HG03064 (cell line): ENCODE data around the gene ASMTL.
A peak's percentile ranks its signal among the peaks of the same experiment; 100 is the strongest.
"Not testable (repeated sequence)": the region's sequence is repeated elsewhere in the genome, so short reads cannot be mapped to it uniquely, and the experiment has no call there.

Source experiments
- ATAC-seq: cut with Tn5 transposase; IDR thresholded peaks from one replicate; pipeline ENCODE4 v1.9.1; 2021; ENCODE audit warnings: low read depth; ENCODE audit not compliant: unreplicated experiment

ASMTL gene, protein sequence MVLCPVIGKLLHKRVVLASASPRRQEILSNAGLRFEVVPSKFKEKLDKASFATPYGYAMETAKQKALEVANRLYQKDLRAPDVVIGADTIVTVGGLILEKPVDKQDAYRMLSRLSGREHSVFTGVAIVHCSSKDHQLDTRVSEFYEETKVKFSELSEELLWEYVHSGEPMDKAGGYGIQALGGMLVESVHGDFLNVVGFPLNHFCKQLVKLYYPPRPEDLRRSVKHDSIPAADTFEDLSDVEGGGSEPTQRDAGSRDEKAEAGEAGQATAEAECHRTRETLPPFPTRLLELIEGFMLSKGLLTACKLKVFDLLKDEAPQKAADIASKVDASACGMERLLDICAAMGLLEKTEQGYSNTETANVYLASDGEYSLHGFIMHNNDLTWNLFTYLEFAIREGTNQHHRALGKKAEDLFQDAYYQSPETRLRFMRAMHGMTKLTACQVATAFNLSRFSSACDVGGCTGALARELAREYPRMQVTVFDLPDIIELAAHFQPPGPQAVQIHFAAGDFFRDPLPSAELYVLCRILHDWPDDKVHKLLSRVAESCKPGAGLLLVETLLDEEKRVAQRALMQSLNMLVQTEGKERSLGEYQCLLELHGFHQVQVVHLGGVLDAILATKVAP

DNA sequence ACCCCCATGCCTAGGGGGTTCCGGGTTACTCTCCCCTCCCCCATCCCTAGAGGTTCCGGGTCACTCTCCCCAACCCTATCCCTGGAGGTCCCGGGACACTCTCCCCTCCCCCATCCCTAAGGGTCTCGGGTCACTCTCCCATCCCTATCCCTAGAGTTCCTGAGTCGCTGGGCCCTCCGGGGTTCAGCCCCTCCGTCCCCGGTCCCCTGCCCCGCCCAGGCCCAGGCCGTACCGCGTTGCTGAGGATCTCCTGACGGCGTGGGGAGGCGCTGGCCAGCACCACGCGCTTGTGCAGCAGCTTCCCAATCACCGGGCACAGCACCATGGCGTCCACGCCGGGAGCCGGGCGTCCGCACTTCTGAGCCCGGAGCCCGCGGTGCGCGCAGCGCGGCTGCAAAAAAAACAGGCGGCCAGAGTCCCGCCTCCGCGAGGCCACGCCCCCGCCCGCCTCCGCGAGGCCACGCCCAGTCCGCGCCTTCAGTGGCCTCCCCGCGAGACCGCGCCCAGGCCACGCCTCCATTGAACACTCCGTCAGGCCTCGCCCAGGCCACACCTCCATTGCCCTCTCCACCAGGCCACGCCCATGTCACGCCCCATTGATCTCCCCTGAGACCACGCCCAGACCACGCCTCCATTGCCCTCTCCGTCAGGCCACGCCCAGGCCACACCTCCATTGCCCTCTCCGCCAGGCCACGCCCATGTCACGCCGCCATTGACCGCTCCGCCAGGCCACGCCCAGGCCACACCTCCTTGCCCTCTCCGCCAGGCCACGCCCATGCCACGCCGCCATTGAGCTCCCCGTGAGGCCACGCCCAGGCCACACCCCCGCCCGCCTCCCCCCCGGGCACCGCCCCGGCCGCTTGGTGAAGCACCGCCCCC lies at the start of gene ASMTL:
Gene ASMTL (minus strand): TSS at position 394 of the 879 bp plus-strand sequence. CDS start 69 bp downstream, at position 325.
- ATAC-seq = peak; percentile 50

DNA sequence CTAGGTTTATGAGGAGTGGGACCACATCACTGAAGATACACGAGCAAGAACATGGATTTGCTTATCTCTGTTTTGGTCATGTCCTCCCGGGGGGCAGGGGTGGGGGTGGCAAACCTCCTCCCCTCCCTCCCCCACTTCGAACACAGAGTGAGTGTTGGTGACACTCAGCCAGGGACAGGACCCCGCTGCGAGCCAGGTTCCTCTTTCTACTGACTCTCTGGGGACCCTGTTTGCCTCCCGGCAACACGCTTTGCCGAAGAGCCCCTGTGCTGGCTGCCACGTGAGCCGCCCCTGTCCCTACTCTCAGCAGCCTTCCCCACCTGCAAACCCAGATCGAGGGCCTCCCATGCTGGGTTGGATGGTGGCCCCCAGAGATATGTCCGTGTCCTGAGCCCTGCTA lies 49.5 kb upstream of the ASMTL start:
- ATAC-seq = no peak

DNA sequence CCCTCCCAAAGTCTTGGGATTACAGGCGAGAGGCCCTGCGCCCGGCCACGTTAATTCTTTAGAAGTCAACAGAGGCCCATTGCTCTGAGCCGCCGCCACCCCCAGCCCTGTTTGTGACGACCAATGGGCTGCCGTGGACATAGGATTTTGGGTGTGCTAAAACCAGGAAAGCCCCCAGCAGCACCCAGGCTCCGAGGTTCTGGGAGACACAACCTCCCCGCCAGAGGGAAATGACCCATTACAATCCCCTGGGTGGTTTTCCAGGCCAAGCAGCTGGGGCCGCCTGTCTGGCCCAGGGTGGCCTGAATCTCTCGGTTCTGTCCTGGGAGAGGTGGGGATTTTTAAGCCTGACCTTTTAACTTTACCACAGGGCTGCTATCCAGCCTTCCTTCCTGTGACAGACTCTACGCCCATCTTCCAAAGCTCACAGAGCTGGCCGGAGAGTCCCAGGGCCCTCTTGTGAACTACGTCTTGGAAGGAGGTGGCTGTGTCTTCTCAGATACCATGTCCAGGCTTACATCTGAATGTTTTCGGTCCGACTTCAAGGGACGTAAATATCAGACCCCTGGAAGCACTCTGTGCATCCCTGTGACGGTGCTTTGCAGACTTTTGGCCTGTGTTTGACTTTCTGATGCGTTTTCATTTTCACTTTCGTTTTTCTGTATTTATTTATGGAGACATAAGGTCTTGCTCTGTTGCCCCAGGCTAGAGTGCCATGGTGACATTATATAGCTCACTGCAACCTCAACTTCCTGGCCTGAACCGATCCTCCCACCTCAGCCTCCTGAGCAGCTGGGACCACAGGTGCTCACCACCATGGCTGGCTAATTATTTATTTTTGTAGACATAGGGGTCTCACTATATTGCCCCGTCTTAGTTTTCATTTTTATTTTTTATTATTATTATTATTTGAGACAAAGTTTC lies 48.3 kb upstream of the ASMTL start:
- ATAC-seq = peak; percentile 43

DNA sequence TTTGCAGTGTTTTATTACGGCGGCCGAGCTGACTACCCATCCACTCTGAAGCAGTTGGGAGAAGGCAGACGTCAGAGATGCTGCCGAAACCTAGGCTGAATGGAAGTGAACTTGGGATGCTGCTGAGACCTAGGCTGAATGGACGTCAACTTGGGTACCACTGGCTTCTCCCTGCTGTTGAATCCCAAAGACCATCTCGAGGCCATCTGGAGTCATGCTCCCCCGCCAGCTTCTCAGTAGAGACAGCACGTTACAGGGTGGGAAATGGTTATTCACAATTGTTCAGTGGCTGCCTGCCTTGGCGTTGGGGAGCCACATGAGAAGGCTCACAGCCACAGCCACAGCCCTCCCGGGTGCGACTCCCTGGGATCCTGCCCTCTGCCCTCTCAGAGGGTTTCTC lies 43.4 kb upstream of the ASMTL start:
- no peak for ATAC-seq

DNA sequence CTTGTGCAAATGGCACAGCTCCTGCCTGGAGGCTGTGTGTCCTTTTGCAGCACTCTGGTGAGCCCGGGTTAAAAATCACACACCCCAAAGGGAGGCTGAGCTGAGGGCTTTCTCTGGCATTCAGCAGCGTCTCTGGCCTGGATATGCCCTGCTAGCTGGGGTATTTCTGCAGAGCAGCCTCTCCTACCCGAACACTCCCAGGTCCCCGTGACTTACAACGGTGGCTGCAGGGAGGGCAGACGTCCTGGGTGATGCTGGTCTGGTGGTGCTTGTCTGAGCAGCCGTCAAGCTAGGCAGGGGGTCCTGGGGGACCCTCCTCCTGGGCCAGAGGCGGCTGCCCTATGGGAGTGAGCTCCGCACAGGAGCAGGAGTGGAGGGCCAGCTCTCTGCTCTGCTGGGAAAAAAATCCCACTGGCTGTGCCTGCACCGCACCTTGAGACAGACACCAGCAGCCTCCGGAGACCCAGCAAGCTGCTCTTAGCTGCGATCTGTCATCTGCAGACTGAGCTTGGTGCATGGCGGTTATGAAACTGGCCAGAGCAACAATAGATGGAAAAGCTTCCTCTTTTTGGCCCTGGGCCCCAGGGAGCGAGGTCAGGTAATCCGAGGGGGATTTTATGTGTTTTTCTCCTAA lies 41.3 kb upstream of the ASMTL start:
- peak; percentile 50 for ATAC-seq

DNA sequence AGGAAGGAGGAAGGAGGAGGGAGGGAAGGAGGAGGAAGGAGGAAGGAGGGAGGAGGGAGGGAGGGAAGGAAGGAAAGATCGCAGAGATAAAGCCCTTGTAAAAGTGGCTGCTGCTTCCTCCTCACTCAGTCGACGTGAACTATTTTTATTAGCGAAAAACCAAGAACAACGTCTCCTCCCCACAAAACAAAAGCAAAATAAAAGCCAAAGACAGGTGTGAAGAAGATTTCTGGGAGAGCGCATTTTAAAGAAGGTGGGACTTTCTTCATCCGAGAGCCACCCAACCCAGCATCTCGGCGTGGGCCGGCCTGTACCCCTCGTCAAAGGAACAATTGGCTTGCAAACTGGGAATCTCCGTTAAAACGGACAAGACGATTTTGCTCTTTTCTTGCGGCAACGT lies 40.7 kb upstream of the ASMTL start:
- ATAC-seq = no peak

DNA sequence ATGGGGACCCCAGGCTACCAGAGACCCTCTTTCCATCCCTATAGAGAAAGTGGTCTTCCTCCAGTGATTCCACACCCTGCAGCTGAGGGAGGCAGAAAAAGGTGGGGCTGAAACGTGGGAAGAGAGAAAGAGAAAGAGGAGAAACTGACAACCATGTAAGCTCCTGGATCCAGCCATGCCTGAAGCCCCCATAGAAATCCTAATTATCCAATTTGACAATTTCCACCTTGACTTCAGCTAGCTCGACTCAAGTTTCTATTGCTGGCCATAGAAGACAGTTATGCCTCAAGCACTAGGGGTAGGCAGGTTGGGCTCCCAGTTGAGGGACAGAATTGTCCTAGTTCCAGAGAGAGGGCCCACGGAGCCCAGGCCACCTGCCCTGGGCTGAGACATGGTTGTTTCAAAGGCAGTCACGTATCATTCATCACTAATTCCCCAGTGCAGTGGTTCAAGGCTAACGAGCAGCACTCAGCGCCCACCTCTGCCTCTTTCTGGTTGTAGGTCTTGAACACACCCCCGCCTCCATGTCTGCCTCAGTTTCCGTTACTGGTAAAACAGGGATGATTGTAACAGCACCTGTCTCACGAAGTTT lies 39.8 kb upstream of the ASMTL start:
- ATAC-seq = no peak

DNA sequence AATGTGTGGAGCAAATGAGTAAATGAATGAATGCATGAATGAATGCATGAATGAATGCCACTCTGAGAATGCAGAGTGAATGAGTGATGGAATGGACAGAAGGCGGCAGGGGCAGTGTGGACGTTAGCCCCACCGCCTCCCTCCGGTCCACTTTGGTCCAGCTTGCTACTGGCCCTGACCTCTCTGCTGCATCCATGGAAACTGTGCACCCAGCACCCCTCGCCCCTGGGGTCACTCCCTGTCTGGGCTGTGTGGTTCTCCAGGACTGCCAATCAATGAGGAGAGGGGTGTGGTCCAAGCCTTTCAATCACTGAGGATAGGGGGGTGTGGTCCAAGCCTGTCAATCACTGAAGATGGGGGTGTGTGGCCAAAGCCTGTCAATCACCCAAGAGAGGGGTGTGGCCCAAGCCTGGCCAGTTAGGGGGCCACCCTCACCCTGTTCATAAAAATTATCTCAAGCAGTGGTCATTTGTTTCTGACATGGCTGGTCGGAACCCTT lies 39.2 kb upstream of the ASMTL start:
- ATAC-seq = peak; percentile 55

DNA sequence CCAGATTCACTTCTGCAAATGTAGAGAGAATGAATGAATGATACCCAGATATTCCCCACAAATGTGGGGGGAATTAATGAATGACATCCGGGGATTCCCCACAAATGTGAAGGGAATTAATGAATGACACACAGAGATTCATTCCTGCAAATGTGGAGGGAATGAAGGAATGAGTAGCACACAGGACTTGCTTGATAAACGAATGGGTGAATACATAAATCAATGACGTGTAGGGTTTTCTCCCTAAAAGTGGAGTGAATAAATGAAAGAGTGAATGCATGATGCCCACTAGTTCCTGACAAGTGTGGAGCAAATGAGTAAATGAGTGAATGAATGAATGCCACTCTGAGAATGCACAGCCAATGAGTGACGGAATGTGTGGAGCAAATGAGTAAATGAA lies 38.5 kb upstream of the ASMTL start:
- ATAC-seq = not testable (repeated sequence)

DNA sequence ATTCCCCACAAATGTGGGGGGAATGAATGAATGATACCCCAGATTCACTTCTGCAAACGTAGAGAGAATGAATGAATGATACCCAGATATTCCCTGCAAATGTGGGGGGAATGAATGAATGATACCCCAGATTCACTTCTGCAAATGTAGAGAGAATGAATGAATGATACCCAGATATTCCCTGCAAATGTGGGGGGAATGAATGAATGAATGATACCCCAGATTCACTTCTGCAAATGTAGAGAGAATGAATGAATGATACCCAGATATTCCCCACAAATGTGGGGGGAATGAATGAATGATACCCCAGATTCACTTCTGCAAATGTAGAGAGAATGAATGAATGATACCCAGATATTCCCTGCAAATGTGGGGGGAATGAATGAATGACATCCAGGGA lies 38.0 kb upstream of the ASMTL start:
- ATAC-seq = not testable (repeated sequence)

DNA sequence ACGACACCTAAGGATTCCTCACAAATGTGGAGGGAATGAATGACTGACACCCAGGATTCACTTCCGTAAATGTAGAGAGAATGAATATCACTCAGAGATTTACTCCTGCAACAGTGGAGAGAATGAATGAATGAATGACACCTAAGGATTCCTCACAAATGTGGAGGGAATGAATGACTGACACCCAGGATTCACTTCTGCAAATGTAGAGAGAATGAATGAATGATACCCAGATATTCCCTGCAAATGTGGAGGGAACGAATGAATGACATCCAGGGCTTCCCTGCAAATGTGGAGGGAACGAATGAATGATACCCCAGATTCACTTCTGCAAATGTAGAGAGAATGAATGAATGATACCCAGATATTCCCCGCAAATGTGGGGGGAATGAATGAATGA lies 36.6 kb upstream of the ASMTL start:
- not testable (repeated sequence) for ATAC-seq

DNA sequence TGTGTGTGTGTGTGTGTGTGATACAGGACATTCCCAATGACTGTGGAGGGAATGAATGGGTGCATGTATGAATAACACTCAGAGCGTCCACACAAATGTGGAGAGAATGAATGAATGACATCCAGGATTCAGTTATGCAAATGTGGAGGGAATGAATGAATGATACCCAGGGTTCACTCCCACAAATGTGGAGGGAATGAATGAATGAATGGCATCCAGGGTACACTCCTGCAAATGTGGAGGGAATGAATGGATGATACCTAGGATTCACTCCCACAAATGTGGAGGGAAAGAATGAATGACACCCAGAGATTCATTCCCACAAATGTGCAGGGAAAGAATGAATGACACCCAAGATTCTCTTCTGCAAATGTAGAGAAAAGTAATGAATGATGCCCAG lies 36.0 kb upstream of the ASMTL start:
- ATAC-seq = no peak

DNA sequence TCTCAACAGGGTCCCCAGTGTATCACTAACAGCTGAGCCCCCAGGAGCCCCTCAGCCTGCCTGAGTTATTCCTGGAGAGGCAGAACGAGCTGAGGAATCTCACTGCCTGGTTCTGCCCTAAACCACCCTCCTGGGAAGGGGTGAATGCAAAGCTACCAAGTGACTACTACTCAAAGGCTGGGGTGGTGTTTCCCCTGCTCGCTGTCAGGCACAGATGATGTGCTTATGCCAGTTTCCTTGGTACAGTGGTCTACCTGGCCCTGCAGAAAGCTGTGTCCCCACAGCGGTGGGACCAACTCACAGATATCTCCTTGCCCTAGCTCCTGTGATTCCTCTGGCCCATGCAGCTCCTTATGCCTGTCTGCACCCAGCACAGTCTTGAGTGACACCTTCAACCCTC lies 35.4 kb upstream of the ASMTL start:
- no peak for ATAC-seq

DNA sequence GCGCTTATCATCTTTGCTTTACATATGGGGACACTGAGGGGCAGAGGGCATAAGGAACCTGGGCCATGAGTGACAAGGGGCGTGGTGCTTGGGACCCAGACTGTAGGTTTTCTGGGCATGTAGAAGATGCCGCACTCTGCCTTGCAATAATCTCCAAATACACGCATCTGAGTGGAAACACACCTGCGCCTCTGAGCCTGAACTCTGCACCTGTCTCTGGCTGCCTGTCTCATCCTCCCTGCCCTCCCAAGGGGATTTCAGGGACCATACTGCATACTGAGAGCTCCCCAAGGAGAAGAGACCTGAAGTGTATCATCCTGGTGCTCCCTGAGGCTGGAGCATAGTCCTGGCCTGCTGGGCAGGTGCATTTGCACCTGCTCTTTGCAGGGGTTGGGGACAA lies 34.7 kb upstream of the ASMTL start:
- no peak for ATAC-seq

DNA sequence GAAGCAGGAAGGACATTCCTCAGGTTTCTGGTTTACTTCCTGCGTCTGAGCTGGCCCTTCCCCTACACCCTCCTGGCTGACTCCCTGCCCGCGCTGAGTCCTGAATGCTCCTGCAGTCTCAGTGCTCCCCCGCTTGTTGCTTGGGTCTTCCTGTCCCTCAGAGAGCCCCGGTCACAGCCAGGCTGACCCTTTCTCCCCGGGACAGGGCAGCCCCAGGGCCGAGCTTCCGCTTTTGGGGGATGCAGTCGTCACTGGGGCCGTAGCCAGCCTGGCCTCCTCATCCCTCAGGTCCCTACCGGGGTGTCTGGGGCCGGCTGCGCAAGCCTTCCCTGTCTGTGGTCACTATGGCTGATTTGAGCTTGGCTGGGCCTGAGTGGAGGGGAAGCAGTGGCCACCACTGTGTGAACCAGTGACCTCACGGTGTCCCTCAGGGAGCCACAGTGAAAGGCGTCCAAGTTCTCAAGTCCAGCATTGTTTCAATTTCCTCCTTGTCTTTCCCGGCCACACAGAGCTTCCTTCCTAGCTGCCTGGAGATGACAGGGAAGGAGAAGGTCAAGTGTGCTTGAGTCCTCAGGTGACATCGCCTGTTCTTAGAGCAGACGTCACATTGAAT lies 34.1 kb upstream of the ASMTL start:
- no peak for ATAC-seq

DNA sequence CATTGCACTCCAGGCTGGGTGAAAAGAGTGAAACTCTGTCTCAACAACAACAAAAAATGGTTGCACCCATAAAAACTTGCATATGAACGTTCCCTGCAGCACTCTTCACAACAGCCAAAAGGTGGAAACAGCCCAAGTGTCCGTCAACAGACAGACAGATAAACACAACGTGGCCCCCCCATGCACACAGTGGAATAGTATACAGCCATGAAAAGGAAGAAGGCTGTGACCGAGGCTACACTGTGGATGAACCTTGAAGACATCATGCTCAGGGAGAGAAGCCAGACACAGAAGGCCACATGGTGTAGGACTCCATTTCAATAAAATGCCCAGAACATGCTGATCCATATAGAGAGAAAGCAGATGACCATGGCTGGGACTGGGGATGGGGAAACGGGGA lies 33.5 kb upstream of the ASMTL start:
- ATAC-seq = no peak

DNA sequence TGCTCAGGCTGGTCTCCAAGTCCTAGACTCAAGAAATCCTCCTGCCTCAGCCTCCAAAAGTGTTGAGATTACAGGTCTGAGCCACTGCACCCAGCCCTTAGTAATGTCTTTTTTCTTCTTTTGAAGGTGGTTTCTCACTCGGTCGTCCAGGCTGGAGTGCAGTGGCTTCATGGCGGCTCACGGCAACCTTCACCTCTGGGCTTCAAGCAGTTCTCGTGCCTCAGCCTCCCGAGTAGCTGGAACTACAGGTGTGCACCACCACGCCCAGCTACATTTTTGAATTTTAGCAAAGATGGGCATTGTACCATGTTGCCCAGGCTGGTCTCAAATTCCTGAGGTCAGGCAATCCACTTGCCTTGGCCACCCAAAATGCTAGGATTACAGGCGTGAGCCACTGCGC lies 32.3 kb upstream of the ASMTL start:
- no peak for ATAC-seq

DNA sequence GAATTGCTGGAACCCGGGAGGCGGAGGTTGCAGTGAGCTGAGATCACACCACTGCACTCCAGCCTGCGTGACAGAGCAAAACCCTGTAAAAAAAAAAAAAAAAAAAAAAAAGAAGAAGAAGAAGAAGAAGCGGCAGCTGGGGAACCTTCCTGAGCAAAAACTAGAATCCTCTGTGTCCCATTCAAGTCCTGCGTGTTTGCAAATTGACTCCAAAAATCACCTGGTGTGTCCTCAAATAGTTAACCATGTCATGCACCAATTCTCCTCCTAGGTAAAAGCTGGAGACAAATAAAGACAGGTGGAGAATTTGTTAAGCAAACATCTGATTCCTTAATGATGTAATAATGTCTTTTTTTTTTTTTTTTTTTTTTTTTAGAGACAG lies 31.9 kb upstream of the ASMTL start:
- no peak for ATAC-seq
